ENCODE data around the gene RBM38. TPM values are rescaled to one million over a fixed set of nuclear protein-coding genes. Genes with fewer than 3 reads are reported as not detected.

The RBM38 gene
- polyA plus RNA-seq, 3 donors: 19.9 to 29.5 (median 24.1) TPM

- no peak for DNase-seq (ENCODE audit: low read depth in 3 of 3, low spot score in 2 of 3)
Measured at GRCh38 chr20:57433657-57434389, 42.6 kb downstream of the RBM38 start.

- no peak for DNase-seq (ENCODE audit: low read depth in 3 of 3, low spot score in 2 of 3)
Measured at GRCh38 chr20:57434390-57434700, 43.1 kb downstream of the RBM38 start.

GRCh38 chr20:57435105-57435497 lies 43.9 kb downstream of the RBM38 start:
- DNase-seq (ENCODE audit: low read depth in 3 of 3, low spot score in 2 of 3): no peak

GRCh38 chr20:57435498-57436222 lies 44.5 kb downstream of the RBM38 start:
- peak in 1 of 3 donors; percentile 47 for DNase-seq (ENCODE audit: low read depth in 3 of 3, low spot score in 2 of 3)

- no peak for DNase-seq (ENCODE audit: low read depth in 3 of 3, low spot score in 2 of 3)
Measured at GRCh38 chr20:57436223-57436545, 45.0 kb downstream of the RBM38 start.

GRCh38 chr20:57437267-57437666 lies 46.1 kb downstream of the RBM38 start:
- no peak for DNase-seq (ENCODE audit: low read depth in 3 of 3, low spot score in 2 of 3)

GRCh38 chr20:57437672-57438330 lies 46.6 kb downstream of the RBM38 start:
- no peak for DNase-seq (ENCODE audit: low read depth in 3 of 3, low spot score in 2 of 3)

- no peak for DNase-seq (ENCODE audit: low read depth in 3 of 3, low spot score in 2 of 3)
Measured at GRCh38 chr20:57438552-57438951, 47.4 kb downstream of the RBM38 start.

- DNase-seq (ENCODE audit: low read depth in 3 of 3, low spot score in 2 of 3): no peak
Measured at GRCh38 chr20:57439432-57439831, 48.2 kb downstream of the RBM38 start.

- DNase-seq (ENCODE audit: low read depth in 3 of 3, low spot score in 2 of 3): no peak
Measured at GRCh38 chr20:57439993-57440392, 48.8 kb downstream of the RBM38 start.

- no peak for DNase-seq (ENCODE audit: low read depth in 3 of 3, low spot score in 2 of 3)
Measured at GRCh38 chr20:57440678-57441509, 49.7 kb downstream of the RBM38 start.

- DNase-seq (ENCODE audit: low read depth in 3 of 3, low spot score in 2 of 3): no peak
Measured at GRCh38 chr20:57441510-57442154, 50.4 kb downstream of the RBM38 start.

GRCh38 chr20:57442158-57442887 lies 51.1 kb downstream of the RBM38 start:
- DNase-seq (ENCODE audit: low read depth in 3 of 3, low spot score in 2 of 3): no peak

- DNase-seq (ENCODE audit: low read depth in 3 of 3, low spot score in 2 of 3): no peak
Measured at GRCh38 chr20:57442888-57443239, 51.7 kb downstream of the RBM38 start.

- no peak for DNase-seq (ENCODE audit: low read depth in 3 of 3, low spot score in 2 of 3)
Measured at GRCh38 chr20:57443349-57444265, 52.4 kb downstream of the RBM38 start.

GRCh38 chr20:57444394-57445048 lies 53.3 kb downstream of the RBM38 start:
- no peak for DNase-seq (ENCODE audit: low read depth in 3 of 3, low spot score in 2 of 3)

- no peak for DNase-seq (ENCODE audit: low read depth in 3 of 3, low spot score in 2 of 3)
Measured at GRCh38 chr20:57445298-57445697, 54.1 kb downstream of the RBM38 start.

GRCh38 chr20:57445774-57446173 lies 54.6 kb downstream of the RBM38 start:
- no peak for DNase-seq (ENCODE audit: low read depth in 3 of 3, low spot score in 2 of 3)

All from right renal cortex interstitium (tissue), 3 donors.